22Rv1 (cell line): ENCODE data around the gene C1QA.

ENCODE experiments used
- ZFX ChIP-seq: fragments of 450-650 bp; IDR thresholded peaks from 2 replicates; pipeline ENCODE4 v1.6.1; 2017; ENCODE audit warnings: antibody characterized with exemption, borderline replicate concordance
- TF ChIP-seq, protein P1 (sequence below): fragments of 450-650 bp; IDR thresholded peaks from 2 replicates; pipeline ENCODE4 v1.5.1; 2017; ENCODE audit warnings: mild to moderate bottlenecking

DNA sequence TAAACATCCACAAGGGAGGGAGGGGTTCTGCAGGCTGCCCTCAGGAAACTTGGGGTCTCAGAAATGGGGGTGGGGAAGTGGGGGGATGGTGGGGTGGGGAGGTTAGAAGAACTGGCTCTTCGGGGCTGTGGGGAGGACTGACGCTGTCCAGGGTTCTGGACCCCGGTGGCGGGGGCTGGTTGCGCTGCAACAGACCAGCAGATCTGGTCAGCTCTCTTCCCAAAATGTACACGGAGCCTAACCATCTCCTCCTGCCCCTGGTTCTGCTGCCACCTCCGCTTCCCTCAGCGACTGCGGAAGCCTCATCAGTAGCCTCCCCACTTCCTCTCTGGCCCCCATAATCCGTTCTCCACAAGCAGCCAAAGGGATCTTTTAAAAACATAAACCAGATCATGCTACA is 29.3 kb upstream of the C1QA start:
- TF ChIP-seq, protein P1, sequence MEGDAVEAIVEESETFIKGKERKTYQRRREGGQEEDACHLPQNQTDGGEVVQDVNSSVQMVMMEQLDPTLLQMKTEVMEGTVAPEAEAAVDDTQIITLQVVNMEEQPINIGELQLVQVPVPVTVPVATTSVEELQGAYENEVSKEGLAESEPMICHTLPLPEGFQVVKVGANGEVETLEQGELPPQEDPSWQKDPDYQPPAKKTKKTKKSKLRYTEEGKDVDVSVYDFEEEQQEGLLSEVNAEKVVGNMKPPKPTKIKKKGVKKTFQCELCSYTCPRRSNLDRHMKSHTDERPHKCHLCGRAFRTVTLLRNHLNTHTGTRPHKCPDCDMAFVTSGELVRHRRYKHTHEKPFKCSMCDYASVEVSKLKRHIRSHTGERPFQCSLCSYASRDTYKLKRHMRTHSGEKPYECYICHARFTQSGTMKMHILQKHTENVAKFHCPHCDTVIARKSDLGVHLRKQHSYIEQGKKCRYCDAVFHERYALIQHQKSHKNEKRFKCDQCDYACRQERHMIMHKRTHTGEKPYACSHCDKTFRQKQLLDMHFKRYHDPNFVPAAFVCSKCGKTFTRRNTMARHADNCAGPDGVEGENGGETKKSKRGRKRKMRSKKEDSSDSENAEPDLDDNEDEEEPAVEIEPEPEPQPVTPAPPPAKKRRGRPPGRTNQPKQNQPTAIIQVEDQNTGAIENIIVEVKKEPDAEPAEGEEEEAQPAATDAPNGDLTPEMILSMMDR, result no peak
- TF ChIP-seq ZFX, result no peak
